Spleen (tissue), 11 donors: ENCODE measurements around the gene PTTG1. TPM values are rescaled to one million over a fixed set of nuclear protein-coding genes. Genes with fewer than 3 reads are reported as not detected.

ENCODE experiments used
- DNase-seq: peaks from one replicate; pipeline ENCODE4 v3.0.0-alpha.2; 2020
- H3K27ac ChIP-seq, 8 donors: fragments of 200-600 bp; sonication (generic) in 7 of 8; 1 replicate in 4 of 8; 2 replicates in 4 of 8; pipeline versions ENCODE4 v1.5.0 to v1.8.0; 2016 to 2021; ENCODE audit warnings: inconsistent platforms in 4 of 8, mild to moderate bottlenecking in 4 of 8, moderate library complexity in 1 of 8
- H3K27me3 ChIP-seq, 7 donors: fragments of 200-600 bp; sonication (generic) in 6 of 7; replicated peaks in 1 of 7; 1 replicate in 4 of 7; 2 replicates in 3 of 7; pipeline versions ENCODE4 v1.5.0 to v1.8.0; 2016 to 2021; ENCODE audit warnings: inconsistent platforms in 3 of 7, mild to moderate bottlenecking in 1 of 7
- H3K36me3 ChIP-seq, 6 donors: fragments of 200-600 bp; sonication (generic) in 5 of 6; 1 replicate in 4 of 6; 2 replicates in 2 of 6; pipeline versions ENCODE4 v1.5.0 to v1.8.0; 2016 to 2021; ENCODE audit warnings: inconsistent platforms in 2 of 6
- H3K4me1 ChIP-seq, 6 donors: fragments of 200-600 bp; sonication (generic) in 5 of 6; 1 replicate in 3 of 6; 2 replicates in 3 of 6; pipeline versions ENCODE4 v1.5.0 to v1.8.0; 2016 to 2021; ENCODE audit warnings: inconsistent platforms in 3 of 6
- H3K4me3 ChIP-seq, 8 donors: fragments of 200-600 bp; sonication (generic) in 7 of 8; 1 replicate in 4 of 8; 2 replicates in 4 of 8; pipeline versions ENCODE4 v1.5.0 to v1.8.0; 2016 to 2021; ENCODE audit warnings: inconsistent platforms in 4 of 8, mild to moderate bottlenecking in 4 of 8, moderate library complexity in 2 of 8
- H3K9me3 ChIP-seq, 8 donors: fragments of 200-600 bp; sonication (generic) in 7 of 8; 1 replicate in 4 of 8; 2 replicates in 4 of 8; pipeline versions ENCODE4 v1.5.0 to v1.8.0; 2016 to 2021; ENCODE audit warnings: inconsistent platforms in 4 of 8
- CTCF ChIP-seq, 11 experiments: fragments of 200-600 bp in 7 of 11; fragments of 450-650 bp in 4 of 11; sonication (generic) in 4 of 11; IDR thresholded peaks in 8 of 11; conservative IDR thresholded peaks in 3 of 11; 1 replicate in 7 of 11; 2 replicates in 4 of 11; pipeline versions ENCODE4 v1.4.0 to v1.8.0; 2016 to 2021; ENCODE audit warnings: antibody characterized with exemption in 11 of 11, inconsistent platforms in 4 of 11, mild to moderate bottlenecking in 1 of 11
- POLR2A ChIP-seq, 3 donors: fragments of 450-650 bp; IDR thresholded peaks; one replicate each; pipeline ENCODE4 v1.5.1; 2017; ENCODE audit warnings: antibody characterized with exemption in 3 of 3, mild to moderate bottlenecking in 1 of 3
- POLR2AphosphoS5 ChIP-seq, 3 donors: sonication (generic); formaldehyde crosslinking; IDR thresholded peaks; one replicate each; pipeline ENCODE4 v1.5.1; 2017; ENCODE audit warnings: antibody characterized with exemption in 3 of 3
- WGBS, 5 donors: extraction: QIAGEN DNeasy Blood & Tissue Kit in 3 of 5; methylation state at CpG; one replicate each; pipeline versions ENCODE4 v1.1.5 to v1.1.7; 2013 to 2018; 5-methylcytosine and 5-hydroxymethylcytosine counted together
- intact Hi-C: fragments of 100-400 bp; cut with DNase I; formaldehyde crosslinking; loops from one replicate; pipeline ENCODE4 v1.15.0; 2023; ENCODE audit warnings: low total_unique reads
- polyA plus RNA-seq, 3 donors: library from polyadenylated mRNA; stranded (reverse); fragments of 200-250 nt; gene quantifications; one replicate each; pipeline ENCODE4 v1.2.1, GENCODE V29; 2013
- total RNA-seq, 7 donors: library from RNA; depleted of rRNA in 3 of 7; stranded (reverse); fragments of >200 nt in 3 of 7; fragmentation: NEBNext Ultra II Directional in 4 of 7; extraction: Animal tissue kit (Norgen Biotek cat#: 25700) in 4 of 7; gene quantifications; one replicate each; pipeline versions ENCODE4 v1.1.0 to v1.2.1, GENCODE V29; 2016 to 2021
- donor health status: healthy with polysubstance abuse.
- donor health status: DM: no; HTN: no; CAD: no; lungs with moderate emphysema.
- donor health status: DM: no; HTN: no; CAD: no.
- donor health status: Bipolar disorder and iron deficiency.
- donor health status: healthy.
- donor health status: DM: no; HTN: no; CAD: no.
- donor health status: DM: yes; HTN: yes; CAD: no.

Gene PTTG1
- total and polyA plus RNA-seq, 10 donors, result 7.9 to 74.2 (median 19.6) TPM

GRCh38 chr5:160457252-160457651 is 35.6 kb downstream of the PTTG1 start:
- H3K9me3 ChIP-seq, result no peaks in the 10 kb centered on the region
- peaks cover 0 to 14% (median 0%) of the 10 kb centered on the region in 7 donors for H3K27me3 ChIP-seq
- no peaks in the 10 kb centered on the region for H3K36me3 ChIP-seq
- no peak overlapping the region for H3K4me3 ChIP-seq
- no peaks in the 10 kb centered on the region for H3K4me1 ChIP-seq
- no peak for TF ChIP-seq POLR2AphosphoS5 (IDR thresholded peaks at IDR 0.05)
- no peak for TF ChIP-seq CTCF (IDR thresholded peaks at IDR 0.05 in 8 of 11, conservative IDR thresholded peaks at IDR 0.05 in 3 of 11)
- TF ChIP-seq POLR2A (IDR thresholded peaks at IDR 0.05), result no peak
- DNase-seq, result no peak
- H3K27ac ChIP-seq, result no peak overlapping the region
- 91 to 96% (median 93%) methylated on average over 5 of the region's 5 CpGs for WGBS, 5 donors
- intact Hi-C loops, result no loop called here

- Histone ChIP-seq H3K4me3 (no peak overlapping the region), H3K4me1 (no peaks in the 10 kb centered on the region), H3K27ac (no peak overlapping the region), H3K36me3 (no peaks in the 10 kb centered on the region), H3K27me3 (peaks cover 0 to 14% (median 0%) of the 10 kb centered on the region in 7 donors), H3K9me3 (no peaks in the 10 kb centered on the region)
- DNase-seq, result no peak
- intact Hi-C loops, result no loop called here
- 75 to 81% (median 78%) methylated on average over 8 of the region's 8 CpGs for WGBS, 5 donors
- TF ChIP-seq POLR2AphosphoS5 (IDR thresholded peaks at IDR 0.05), result no peak
- TF ChIP-seq CTCF (IDR thresholded peaks at IDR 0.05 in 8 of 11, conservative IDR thresholded peaks at IDR 0.05 in 3 of 11), result no peak
- TF ChIP-seq POLR2A (IDR thresholded peaks at IDR 0.05), result no peak
Observed at GRCh38 chr5:160458806-160459800, 37.4 kb downstream of the PTTG1 start.

- Histone ChIP-seq H3K4me1 (no peaks in the 10 kb centered on the region), H3K9me3 (no peaks in the 10 kb centered on the region), H3K4me3 (no peak overlapping the region), H3K36me3 (no peaks in the 10 kb centered on the region), H3K27me3 (peaks cover 0 to 19% (median 0%) of the 10 kb centered on the region in 7 donors), H3K27ac (no peak overlapping the region)
- WGBS, 5 donors, result 87 to 94% (median 91%) methylated on average over 4 of the region's 4 CpGs
- intact Hi-C loops, result no loop called here
- DNase-seq, result no peak
- TF ChIP-seq POLR2A (IDR thresholded peaks at IDR 0.05), result no peak
- TF ChIP-seq CTCF (IDR thresholded peaks at IDR 0.05 in 8 of 11, conservative IDR thresholded peaks at IDR 0.05 in 3 of 11), result no peak
- no peak for TF ChIP-seq POLR2AphosphoS5 (IDR thresholded peaks at IDR 0.05)
Observed at GRCh38 chr5:160460377-160461049, 38.9 kb downstream of the PTTG1 start.

- Histone ChIP-seq H3K27me3 (peaks cover 0 to 19% (median 0%) of the 10 kb centered on the region in 7 donors), H3K36me3 (no peaks in the 10 kb centered on the region), H3K4me1 (peaks cover 0 to 7% (median under 1%) of the 10 kb centered on the region in 6 donors), H3K9me3 (no peaks in the 10 kb centered on the region), H3K27ac (no peak overlapping the region), H3K4me3 (no peak overlapping the region)
- intact Hi-C loops, result no loop called here
- TF ChIP-seq POLR2AphosphoS5 (IDR thresholded peaks at IDR 0.05) (no peak), CTCF (IDR thresholded peaks at IDR 0.05 in 8 of 11, conservative IDR thresholded peaks at IDR 0.05 in 3 of 11) (no peak), POLR2A (IDR thresholded peaks at IDR 0.05) (no peak)
- WGBS, 5 donors, result 78 to 92% (median 85%) methylated on average over 6 of the region's 6 CpGs
- no peak for DNase-seq
Observed at GRCh38 chr5:160461378-160461777, 39.7 kb downstream of the PTTG1 start.
